H1 (cell line): ENCODE measurements around the gene HIBCH. TPM values are rescaled to one million over a fixed set of nuclear protein-coding genes. Genes with fewer than 3 reads are reported as not detected.

Experiments used
- CTCF ChIA-PET: fragments of 300-600 bp; sonication (Branson Sonifier 250); formaldehyde crosslinking; loops from one replicate; lab custom pipeline; 2021; ENCODE audit not compliant: partially characterized antibody; lab: Charles Lee
- POLR2A ChIA-PET: fragments of 300-600 bp; sonication (Branson Sonifier 250); formaldehyde crosslinking; loops from one replicate; lab custom pipeline; 2021; ENCODE audit warnings: inconsistent platforms; ENCODE audit not compliant: partially characterized antibody; lab: Charles Lee
- DNase-seq, 2 experiments: peaks; one replicate each; pipeline versions ENCODE4 v3.0.0 to v3.0.0-alpha.2; 2010 to 2022; ENCODE audit warnings: low spot score in 2 of 2, low read depth in 1 of 2, mixed read lengths in 1 of 2
- FAIRE-seq: peaks from 2 replicates; lab custom pipeline; 2011; peaks lifted over from hg19 to GRCh38; lab: Jason Lieb, UNC
- H2AFZ ChIP-seq: 2 replicates; pipeline ENCODE4 v1.8.1; 2012; ENCODE audit warnings: low read length, inconsistent platforms
- H2AK5ac ChIP-seq: 2 replicates; pipeline ENCODE4 v1.6.1; 2013; ENCODE audit warnings: low read depth, low read length
- H2BK120ac ChIP-seq: replicated peaks from 2 replicates; pipeline ENCODE3; 2013; ENCODE audit warnings: low read depth, low read length, inconsistent platforms
- H2BK12ac ChIP-seq: 2 replicates; pipeline ENCODE4 v1.6.1; 2013; ENCODE audit warnings: low read depth, low read length
- H2BK15ac ChIP-seq: 2 replicates; pipeline ENCODE4 v1.6.1; 2013; ENCODE audit warnings: low read length
- H2BK20ac ChIP-seq: 2 replicates; pipeline ENCODE4 v1.6.1; 2013; ENCODE audit warnings: low read length
- H2BK5ac ChIP-seq: 2 replicates; pipeline ENCODE4 v1.6.1; 2013; ENCODE audit warnings: low read depth, low read length
- H3K14ac ChIP-seq: 2 replicates; pipeline ENCODE4 v1.6.1; 2013; ENCODE audit warnings: inconsistent platforms; ENCODE audit not compliant: insufficient read length
- H3K18ac ChIP-seq: 2 replicates; pipeline ENCODE4 v1.6.1; 2013; ENCODE audit warnings: low read length; ENCODE audit errors: extremely low read depth
- H3K23ac ChIP-seq: 2 replicates; pipeline ENCODE4 v1.6.1; 2013; ENCODE audit warnings: inconsistent platforms; ENCODE audit not compliant: insufficient read length
- H3K23me2 ChIP-seq: 2 replicates; pipeline ENCODE4 v1.6.1; 2013; ENCODE audit warnings: low read depth, low read length
- H3K27ac ChIP-seq: 2 replicates; pipeline ENCODE4 v1.6.1; 2011; ENCODE audit warnings: low read depth, low read length, inconsistent platforms
- H3K27me3 ChIP-seq, 4 experiments: replicated peaks in 1 of 4; 1 replicate in 1 of 4; 2 replicates in 3 of 4; pipeline versions ENCODE4 v1.6.1 to v1.8.1; 2011 to 2013; ENCODE audit warnings: low read length in 3 of 4, mild to moderate bottlenecking in 3 of 4, inconsistent platforms in 2 of 4, mixed read lengths in 2 of 4, moderate library complexity in 1 of 4; ENCODE audit not compliant: control insufficient read depth in 3 of 4, insufficient read depth in 3 of 4; ENCODE audit errors: extremely low read depth in 1 of 4
- H3K36me3 ChIP-seq, 4 experiments: 2 replicates each; pipeline versions ENCODE4 v1.6.1 to v1.8.1; 2011 to 2013; ENCODE audit warnings: mild to moderate bottlenecking in 4 of 4, low read length in 3 of 4, moderate library complexity in 2 of 4, control low read depth in 1 of 4, inconsistent platforms in 1 of 4; ENCODE audit not compliant: insufficient read depth in 4 of 4, control insufficient read depth in 2 of 4
- H3K4ac ChIP-seq: replicated peaks from 2 replicates; pipeline ENCODE3; 2013; ENCODE audit warnings: low read length, low read depth, mixed read lengths, inconsistent platforms; ENCODE audit not compliant: insufficient read length
- H3K4me1 ChIP-seq, 4 experiments: replicated peaks in 1 of 4; 1 replicate in 1 of 4; 2 replicates in 3 of 4; pipeline versions ENCODE4 v1.6.1 to v1.8.1; 2011 to 2013; ENCODE audit warnings: low read length in 3 of 4, inconsistent platforms in 2 of 4, mixed read lengths in 1 of 4; ENCODE audit not compliant: insufficient read depth in 4 of 4, control insufficient read depth in 3 of 4
- H3K4me2 ChIP-seq, 2 experiments: 2 replicates each; pipeline versions ENCODE4 v1.6.1 to v1.8.1; 2011 to 2013; ENCODE audit warnings: low read depth in 2 of 2, low read length in 2 of 2, control low read depth in 1 of 2, inconsistent platforms in 1 of 2, mild to moderate bottlenecking in 1 of 2; ENCODE audit not compliant: insufficient read depth in 1 of 2
- H3K4me3 ChIP-seq, 4 experiments: fragments of 200-600, 300-600 bp in 1 of 4; sonication (generic), shearing (Covaris generic), sonication (Bioruptor Twin) in 1 of 4; 2 replicates each; pipeline versions ENCODE4 v1.5.1 to v1.8.1; 2011 to 2016; ENCODE audit warnings: low read length in 4 of 4, low read depth in 3 of 4, control low read depth in 2 of 4, inconsistent platforms in 2 of 4, mild to moderate bottlenecking in 2 of 4, mixed read lengths in 1 of 4, moderate library complexity in 1 of 4; ENCODE audit not compliant: insufficient read depth in 2 of 4; ENCODE audit errors: extremely low read depth in 1 of 4
- H3K56ac ChIP-seq: replicated peaks from 2 replicates; pipeline ENCODE3; 2013; ENCODE audit warnings: low read depth, mild to moderate bottlenecking, mixed read lengths, low read length, inconsistent platforms; ENCODE audit not compliant: insufficient read length
- H3K79me1 ChIP-seq: 2 replicates; pipeline ENCODE4 v1.6.1; 2013; ENCODE audit warnings: low read depth, low read length, control low read depth
- H3K79me2 ChIP-seq, 2 experiments: 2 replicates each; pipeline versions ENCODE4 v1.6.1 to v1.8.1; 2012 to 2013; ENCODE audit warnings: low read length in 2 of 2, mild to moderate bottlenecking in 2 of 2, inconsistent platforms in 1 of 2; ENCODE audit not compliant: insufficient read depth in 2 of 2, control insufficient read depth in 1 of 2
- H3K9ac ChIP-seq, 4 experiments: replicated peaks in 1 of 4; 1 replicate in 1 of 4; 2 replicates in 3 of 4; pipeline versions ENCODE4 v1.6.1 to v1.8.1; 2011 to 2013; ENCODE audit warnings: low read depth in 3 of 4, low read length in 3 of 4, control low read depth in 2 of 4, mild to moderate bottlenecking in 2 of 4, moderate library complexity in 2 of 4, inconsistent platforms in 1 of 4; ENCODE audit errors: extremely low read depth in 1 of 4
- H3K9me3 ChIP-seq, 2 experiments: 2 replicates each; pipeline versions ENCODE4 v1.6.1 to v1.8.1; 2012 to 2013; ENCODE audit warnings: mild to moderate bottlenecking in 2 of 2, moderate library complexity in 2 of 2, control low read depth in 1 of 2, inconsistent platforms in 1 of 2, low read depth in 1 of 2, low read length in 1 of 2, mixed read lengths in 1 of 2; ENCODE audit not compliant: insufficient read depth in 2 of 2
- H4K20me1 ChIP-seq, 2 experiments: replicated peaks in 1 of 2; 2 replicates each; pipeline versions ENCODE3 to v1.8.1; 2011 to 2013; ENCODE audit warnings: inconsistent platforms in 2 of 2, low read length in 2 of 2, mild to moderate bottlenecking in 1 of 2; ENCODE audit not compliant: insufficient read depth in 2 of 2, control insufficient read depth in 1 of 2
- H4K5ac ChIP-seq: 2 replicates; pipeline ENCODE4 v1.6.1; 2013; ENCODE audit warnings: low read length, low read depth, mixed read lengths, inconsistent platforms; ENCODE audit not compliant: insufficient read length
- H4K8ac ChIP-seq: 2 replicates; pipeline ENCODE4 v1.8.0; 2013; ENCODE audit warnings: mild to moderate bottlenecking, moderate library complexity, low read length, inconsistent platforms; ENCODE audit not compliant: insufficient read depth; ENCODE audit errors: extremely low read depth
- H4K91ac ChIP-seq: replicated peaks from 2 replicates; pipeline ENCODE3; 2013; ENCODE audit warnings: low read length, mixed read lengths, inconsistent platforms; ENCODE audit not compliant: insufficient read length
- ASH2L ChIP-seq: fragments of 200-600, 300-600 bp; sonication (generic); IDR thresholded peaks from one replicate; pipeline ENCODE4 v1.7.1; 2017; ENCODE audit warnings: low read length
- CBX5 ChIP-seq: fragments of 300-800, 300-1000 bp; sonication (generic); IDR thresholded peaks from 2 replicates; pipeline ENCODE4 v1.7.1; 2016; ENCODE audit warnings: antibody characterized with exemption, low read length, low read depth
- EZH2 ChIP-seq: fragments of 200-600 bp; sonication (generic); IDR thresholded peaks from 2 replicates; pipeline ENCODE4 v1.7.1; 2012; ENCODE audit warnings: low read depth, mild to moderate bottlenecking, moderate library complexity, low read length, inconsistent platforms; ENCODE audit not compliant: severe bottlenecking
- FOSL1 ChIP-seq: IDR thresholded peaks from 2 replicates; pipeline ENCODE4 v1.6.1; 2011; ENCODE audit warnings: mild to moderate bottlenecking, low read depth, low read length, moderate library complexity; ENCODE audit not compliant: insufficient read depth
- NANOG ChIP-seq: IDR thresholded peaks from 2 replicates; pipeline ENCODE4 v1.6.1; 2011; ENCODE audit warnings: low read length, low read depth, mild to moderate bottlenecking, inconsistent platforms; ENCODE audit not compliant: insufficient read depth, poor library complexity, severe bottlenecking
- RNF2 ChIP-seq: fragments of 200-900, 300-1000 bp; sonication (generic); IDR thresholded peaks from 2 replicates; pipeline ENCODE4 v1.7.1; 2016; ENCODE audit warnings: borderline replicate concordance, low read depth, mild to moderate bottlenecking, antibody characterized with exemption, low read length; ENCODE audit not compliant: poor library complexity, severe bottlenecking; ENCODE audit errors: missing control alignments
- SIN3A ChIP-seq, 2 experiments: IDR thresholded peaks in 1 of 2; conservative IDR thresholded peaks in 1 of 2; 2 replicates each; pipeline ENCODE4 v1.6.1; 2011 to 2012; ENCODE audit warnings: low read length in 2 of 2, improper control_type of control experiment in 1 of 2, low read depth in 1 of 2, mild to moderate bottlenecking in 1 of 2
- SIRT6 ChIP-seq: IDR thresholded peaks from one replicate; pipeline ENCODE4 v1.7.1; 2012; ENCODE audit warnings: low read length, inconsistent platforms
- TEAD4 ChIP-seq: IDR thresholded peaks from 2 replicates; pipeline ENCODE4 v1.6.1; 2012; ENCODE audit warnings: low read depth, low read length, inconsistent platforms, mixed read lengths
- YY1 ChIP-seq: IDR thresholded peaks from 2 replicates; pipeline ENCODE4 v1.6.1; 2011; ENCODE audit warnings: low read depth, mild to moderate bottlenecking, low read length
- WGBS, 2 experiments: shearing (Covaris generic) in 1 of 2; methylation state at CpG; one replicate each; pipeline versions ENCODE4 v1.1.6 to v1.1.7; 2013 to 2015; ENCODE audit warnings: low lambda C conversion rate in 2 of 2, mixed read lengths in 2 of 2, inconsistent platforms in 1 of 2, low coverage in 1 of 2, missing lambda C conversion rate in 1 of 2; ENCODE audit not compliant: insufficient replicate concordance in 2 of 2, insufficient coverage in 1 of 2, insufficient read length in 1 of 2; ENCODE audit errors: extremely low coverage in 1 of 2, missing lambda C conversion rate in 1 of 2; 5-methylcytosine and 5-hydroxymethylcytosine counted together
- polyA plus RNA-seq, 7 experiments: library from polyadenylated mRNA; depleted of rRNA in 3 of 7; stranded (reverse) in 5 of 7; unstranded in 2 of 7; fragments of >200 nt in 5 of 7; fragments of 200-250 nt in 2 of 7; gene quantifications; 1 replicate in 5 of 7; 2 replicates in 1 of 7; 4 replicates in 1 of 7; pipeline versions ENCODE4 v1.2.1 to v1.2.3, GENCODE V29; 2011 to 2013; ENCODE audit warnings: missing spikeins in 2 of 7, mixed read lengths in 2 of 7
- total RNA-seq: library from RNA; stranded (reverse); fragmentation: NEBNext Ultra II Directional; extraction: Animal tissue kit (Norgen Biotek cat#: 25700); gene quantifications from 2 replicates; pipeline ENCODE4 v1.2.1, GENCODE V29; 2021
- TF ChIP-seq, protein P1 (sequence below): IDR thresholded peaks from 2 replicates; pipeline ENCODE4 v1.6.1; 2012; ENCODE audit warnings: inconsistent platforms

HIBCH gene
- total and polyA plus RNA-seq, 2 of the 8 experiments (the other 6 are each of a cell fraction or from before 2014, with no cell fraction given): 7.5 to 31.8 TPM

DNA sequence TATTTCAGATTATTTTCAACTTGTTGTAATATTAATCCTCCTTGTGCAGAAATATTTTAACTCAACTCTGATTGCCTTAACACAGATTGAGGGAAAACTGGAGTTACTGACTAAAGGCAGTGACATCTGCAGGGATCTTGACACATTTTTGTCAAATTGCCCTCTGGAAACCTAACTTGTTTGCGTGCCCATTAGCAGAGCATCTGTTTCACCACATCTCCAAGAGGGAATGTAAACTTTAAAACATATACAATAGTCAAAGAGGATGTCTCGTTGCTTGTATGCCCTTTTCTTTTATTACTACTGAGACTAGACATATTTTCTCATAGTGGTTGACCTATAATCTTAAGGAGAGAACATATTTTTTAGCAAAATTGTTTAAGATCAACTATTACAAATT, 38.0 kb upstream of the HIBCH start:
- Histone ChIP-seq H3K18ac (no peak overlapping the region), H4K91ac (no peak overlapping the region), H2BK5ac (no peak overlapping the region), H3K4me2 (no peak overlapping the region), H3K56ac (no peak overlapping the region), H3K14ac (no peak overlapping the region), H2BK15ac (no peak overlapping the region), H3K9ac (no peak overlapping the region), H3K4me1 (no peaks in the 10 kb centered on the region), H3K27me3 (no peaks in the 10 kb centered on the region), H2AFZ (no peak overlapping the region), H4K8ac (no peak overlapping the region), H2AK5ac (no peak overlapping the region), H4K5ac (no peak overlapping the region), H3K27ac (no peak overlapping the region), H3K23ac (no peak overlapping the region), H3K36me3 (no peaks in the 10 kb centered on the region), H3K4ac (no peak overlapping the region), H3K79me2 (no peaks in the 10 kb centered on the region), H4K20me1 (no peaks in the 10 kb centered on the region), H2BK120ac (no peak overlapping the region), H2BK12ac (no peak overlapping the region), H3K9me3 (no peaks in the 10 kb centered on the region), H3K79me1 (no peaks in the 10 kb centered on the region), H3K4me3 (no peak overlapping the region), H3K23me2 (no peaks in the 10 kb centered on the region), H2BK20ac (no peak overlapping the region)
- POLR2A ChIA-PET: no interaction called here
- TF ChIP-seq TEAD4 (no peak), SIN3A (conservative IDR thresholded peaks at IDR 0.05 in 1 of 2, IDR thresholded peaks at IDR 0.05 in 1 of 2; ENCODE audit: low read depth in 1 of 2, low read length in 2 of 2) (no peak), ASH2L (no peak), EZH2 (no peak), YY1 (no peak), CBX5 (no peak), FOSL1 (no peak), RNF2 (no peak), NANOG (no peak), SIRT6 (no peak)
- TF ChIP-seq, protein P1, sequence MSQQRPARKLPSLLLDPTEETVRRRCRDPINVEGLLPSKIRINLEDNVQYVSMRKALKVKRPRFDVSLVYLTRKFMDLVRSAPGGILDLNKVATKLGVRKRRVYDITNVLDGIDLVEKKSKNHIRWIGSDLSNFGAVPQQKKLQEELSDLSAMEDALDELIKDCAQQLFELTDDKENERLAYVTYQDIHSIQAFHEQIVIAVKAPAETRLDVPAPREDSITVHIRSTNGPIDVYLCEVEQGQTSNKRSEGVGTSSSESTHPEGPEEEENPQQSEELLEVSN: no peak
- DNase-seq (no peak), FAIRE-seq (no peak)
- CTCF ChIA-PET: interaction anchor here (0.6 kb wide), 1 partner anchor 13 kb away, joined by 6 read pairs; no protein-coding TSS in a partner anchor
- 62% methylated on average over 2 of the region's 2 CpGs; no CpG with 5 or more reads in 1 of the 2 experiments for WGBS, 2 experiments
